ENCODE measurements around the gene LRRIQ1.

Gene LRRIQ1

DNA sequence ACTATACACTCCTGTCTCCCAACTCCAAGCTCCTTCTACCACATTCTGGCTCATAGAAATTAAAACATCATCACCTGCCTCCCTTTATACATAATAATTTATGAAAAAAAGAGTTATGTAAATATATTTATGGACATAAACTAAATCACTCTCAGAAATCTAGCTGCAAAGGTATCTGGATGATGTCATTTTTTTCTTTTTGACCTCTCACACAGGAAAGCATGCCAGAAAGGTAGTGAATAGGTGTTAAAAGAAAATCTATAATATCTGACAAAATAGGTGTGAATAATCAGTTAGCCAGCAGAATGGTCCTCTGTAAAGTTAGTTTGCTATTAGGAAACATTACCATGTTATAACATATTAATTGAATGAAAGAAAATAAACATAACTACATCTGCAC is 7.7 kb downstream of the LRRIQ1 start:
- Histone ChIP-seq H2AFZ (ENCODE audit: low read length) (no peak overlapping the region), H3K4me2 (ENCODE audit: low read depth, low read length) (no peak overlapping the region), H3K9me2 (replicated peaks; ENCODE audit: insufficient read depth, low read length) (no peaks in the 10 kb centered on the region), H3K79me2 (ENCODE audit: low read length) (no peaks in the 10 kb centered on the region), H3K27me3 (replicated peaks; ENCODE audit: insufficient read depth, low read length) (no peaks in the 10 kb centered on the region), H3K36me3 (replicated peaks; ENCODE audit: insufficient read depth, low read length) (no peaks in the 10 kb centered on the region), H3K4me1 (ENCODE audit: low read length) (no peaks in the 10 kb centered on the region), H4K20me1 (ENCODE audit: insufficient read depth, low read length) (no peaks in the 10 kb centered on the region), H3K9ac (ENCODE audit: low read length) (no peak overlapping the region), H3K4me3 (ENCODE audit: low read length) (no peak overlapping the region), H3K9me3 (replicated peaks; ENCODE audit: insufficient read depth, low read length) (no peaks in the 10 kb centered on the region), H3K27ac (ENCODE audit: low read length) (no peak overlapping the region), H3F3A (ENCODE audit: insufficient read depth, low read length) (no peaks in the 10 kb centered on the region)
- TF ChIP-seq EZH2 (optimal IDR thresholded peaks at IDR 0.05; ENCODE audit: low read depth, low read length) (no peak), EZH2phosphoT487 (IDR thresholded peaks at IDR 0.05; ENCODE audit: low read length) (no peak)
- TF ChIP-seq, protein P1, sequence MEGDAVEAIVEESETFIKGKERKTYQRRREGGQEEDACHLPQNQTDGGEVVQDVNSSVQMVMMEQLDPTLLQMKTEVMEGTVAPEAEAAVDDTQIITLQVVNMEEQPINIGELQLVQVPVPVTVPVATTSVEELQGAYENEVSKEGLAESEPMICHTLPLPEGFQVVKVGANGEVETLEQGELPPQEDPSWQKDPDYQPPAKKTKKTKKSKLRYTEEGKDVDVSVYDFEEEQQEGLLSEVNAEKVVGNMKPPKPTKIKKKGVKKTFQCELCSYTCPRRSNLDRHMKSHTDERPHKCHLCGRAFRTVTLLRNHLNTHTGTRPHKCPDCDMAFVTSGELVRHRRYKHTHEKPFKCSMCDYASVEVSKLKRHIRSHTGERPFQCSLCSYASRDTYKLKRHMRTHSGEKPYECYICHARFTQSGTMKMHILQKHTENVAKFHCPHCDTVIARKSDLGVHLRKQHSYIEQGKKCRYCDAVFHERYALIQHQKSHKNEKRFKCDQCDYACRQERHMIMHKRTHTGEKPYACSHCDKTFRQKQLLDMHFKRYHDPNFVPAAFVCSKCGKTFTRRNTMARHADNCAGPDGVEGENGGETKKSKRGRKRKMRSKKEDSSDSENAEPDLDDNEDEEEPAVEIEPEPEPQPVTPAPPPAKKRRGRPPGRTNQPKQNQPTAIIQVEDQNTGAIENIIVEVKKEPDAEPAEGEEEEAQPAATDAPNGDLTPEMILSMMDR (IDR thresholded peaks at IDR 0.05; ENCODE audit: low read length): no peak
- DNase-seq: no peak

DNA sequence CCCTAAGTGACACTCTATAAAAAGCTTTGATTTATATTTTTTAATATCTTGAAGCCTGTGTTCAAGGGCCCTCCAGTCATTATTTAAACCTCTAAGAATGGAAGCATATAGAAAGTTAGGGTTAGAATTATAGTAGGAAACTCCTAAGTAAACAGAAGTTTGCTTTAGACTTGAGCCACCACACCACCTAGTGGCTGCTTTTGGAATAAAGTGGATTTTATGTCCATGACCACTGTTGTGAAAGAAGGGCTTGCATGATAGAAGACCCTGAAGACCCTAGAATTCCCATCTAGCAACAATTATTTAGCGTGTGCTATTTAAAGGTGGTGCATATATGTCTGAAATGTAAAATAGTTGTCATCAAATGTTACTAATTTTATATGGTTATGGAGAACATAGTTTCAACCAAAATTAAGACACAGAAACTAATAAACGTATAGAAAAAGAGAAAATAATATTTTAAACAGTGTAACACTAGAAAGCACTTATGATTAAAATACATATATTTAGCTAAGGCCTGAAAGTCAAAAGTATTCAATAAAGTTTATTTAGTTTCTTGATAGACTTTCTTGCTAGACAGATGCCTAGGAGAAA is 21.3 kb downstream of the LRRIQ1 start:
- H4K20me1 ChIP-seq (ENCODE audit: insufficient read depth, low read length): no peaks in the 10 kb centered on the region
- H3K9ac ChIP-seq (ENCODE audit: low read length): no peak overlapping the region
- no peaks in the 10 kb centered on the region for H3K9me3 ChIP-seq (replicated peaks; ENCODE audit: insufficient read depth, low read length)
- H3K4me3 ChIP-seq (ENCODE audit: low read length): no peak overlapping the region
- no peak overlapping the region for H2AFZ ChIP-seq (ENCODE audit: low read length)
- H3F3A ChIP-seq (ENCODE audit: insufficient read depth, low read length): no peaks in the 10 kb centered on the region
- H3K4me2 ChIP-seq (ENCODE audit: low read depth, low read length): no peak overlapping the region
- no peaks in the 10 kb centered on the region for H3K27me3 ChIP-seq (replicated peaks; ENCODE audit: insufficient read depth, low read length)
- no peaks in the 10 kb centered on the region for H3K36me3 ChIP-seq (replicated peaks; ENCODE audit: insufficient read depth, low read length)
- no peak overlapping the region for H3K27ac ChIP-seq (ENCODE audit: low read length)
- peak; percentile 56 for DNase-seq
- H3K9me2 ChIP-seq (replicated peaks; ENCODE audit: insufficient read depth, low read length): no peaks in the 10 kb centered on the region
- H3K4me1 ChIP-seq (ENCODE audit: low read length): no peaks in the 10 kb centered on the region
- TF ChIP-seq, protein P1 (IDR thresholded peaks at IDR 0.05; ENCODE audit: low read length): peak; percentile 73
- TF ChIP-seq EZH2 (optimal IDR thresholded peaks at IDR 0.05; ENCODE audit: low read depth, low read length): no peak
- H3K79me2 ChIP-seq (ENCODE audit: low read length): no peaks in the 10 kb centered on the region

DNA sequence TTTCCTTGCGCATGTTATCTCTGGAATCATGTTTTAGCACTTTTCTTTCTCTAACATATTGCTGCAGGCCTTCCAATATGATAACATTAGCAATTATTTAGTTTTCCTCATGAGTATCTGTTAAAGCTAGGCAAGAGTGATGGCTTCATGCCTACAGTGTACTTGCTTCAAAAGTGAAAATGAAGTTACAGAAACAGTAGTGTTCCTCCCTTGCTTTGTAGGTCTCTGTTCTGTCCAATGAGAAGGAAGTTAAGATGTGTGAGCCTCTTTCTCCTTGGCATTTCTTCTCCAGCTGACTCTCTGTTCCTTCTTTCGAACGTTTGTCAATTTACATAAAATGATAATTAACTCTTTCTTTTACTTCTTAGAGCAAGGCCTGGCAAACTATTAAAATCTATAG is 22.2 kb downstream of the LRRIQ1 start:
- no peaks in the 10 kb centered on the region for H3K79me2 ChIP-seq (ENCODE audit: low read length)
- H3K9me3 ChIP-seq (replicated peaks; ENCODE audit: insufficient read depth, low read length): no peaks in the 10 kb centered on the region
- no peak overlapping the region for H3K27ac ChIP-seq (ENCODE audit: low read length)
- no peaks in the 10 kb centered on the region for H3K9me2 ChIP-seq (replicated peaks; ENCODE audit: insufficient read depth, low read length)
- peak overlapping the region; percentile 47 for H2AFZ ChIP-seq (ENCODE audit: low read length)
- H4K20me1 ChIP-seq (ENCODE audit: insufficient read depth, low read length): no peaks in the 10 kb centered on the region
- TF ChIP-seq EZH2phosphoT487 (IDR thresholded peaks at IDR 0.05; ENCODE audit: low read length) (no peak), EZH2 (optimal IDR thresholded peaks at IDR 0.05; ENCODE audit: low read depth, low read length) (no peak)
- TF ChIP-seq, protein P1 (IDR thresholded peaks at IDR 0.05; ENCODE audit: low read length): no peak
- no peaks in the 10 kb centered on the region for H3K27me3 ChIP-seq (replicated peaks; ENCODE audit: insufficient read depth, low read length)
- H3K4me1 ChIP-seq (ENCODE audit: low read length): no peaks in the 10 kb centered on the region
- peak; percentile 11 for DNase-seq
- peak overlapping the region; percentile 10 for H3K4me2 ChIP-seq (ENCODE audit: low read depth, low read length)
- no peaks in the 10 kb centered on the region for H3K36me3 ChIP-seq (replicated peaks; ENCODE audit: insufficient read depth, low read length)
- no peaks in the 10 kb centered on the region for H3F3A ChIP-seq (ENCODE audit: insufficient read depth, low read length)
- H3K9ac ChIP-seq (ENCODE audit: low read length): no peak overlapping the region
- peak overlapping the region; percentile 22; the same call in 1 of the 2 replicates for H3K4me3 ChIP-seq (ENCODE audit: low read length)
